H1 (cell line): Measurements from ENCODE around the gene DACH2. TPM values are rescaled to one million over a fixed set of nuclear protein-coding genes. Genes with fewer than 3 reads are reported as not detected.

ENCODE experiments used
- BACH1 ChIP-seq: IDR thresholded peaks from 2 replicates; pipeline ENCODE4 v1.6.1; 2012; ENCODE audit warnings: low read length, improper control_type of control experiment
- CREB1 ChIP-seq: IDR thresholded peaks from 2 replicates; pipeline ENCODE4 v1.6.1; 2012; ENCODE audit warnings: inconsistent platforms
- EGR1 ChIP-seq: IDR thresholded peaks from 2 replicates; pipeline ENCODE4 v1.6.1; 2011; ENCODE audit warnings: low read depth, low read length, borderline replicate concordance
- NANOG ChIP-seq: IDR thresholded peaks from 2 replicates; pipeline ENCODE4 v1.6.1; 2011; ENCODE audit warnings: low read length, low read depth, mild to moderate bottlenecking, inconsistent platforms; ENCODE audit not compliant: insufficient read depth, poor library complexity, severe bottlenecking
- PHF8 ChIP-seq: fragments of 200-600 bp; sonication (generic); conservative IDR thresholded peaks from 2 replicates; pipeline ENCODE4 v1.7.1; 2012; ENCODE audit warnings: low read depth, mild to moderate bottlenecking, inconsistent platforms, low read length, moderate library complexity
- SIX5 ChIP-seq: IDR thresholded peaks from 2 replicates; pipeline ENCODE4 v1.6.1; 2011; ENCODE audit warnings: mild to moderate bottlenecking, low read depth, low read length
- YY1 ChIP-seq: IDR thresholded peaks from 2 replicates; pipeline ENCODE4 v1.6.1; 2011; ENCODE audit warnings: low read depth, mild to moderate bottlenecking, low read length
- polyA plus RNA-seq, 7 experiments: library from polyadenylated mRNA; depleted of rRNA in 3 of 7; stranded (reverse) in 5 of 7; unstranded in 2 of 7; fragments of >200 nt in 5 of 7; fragments of 200-250 nt in 2 of 7; gene quantifications; 1 replicate in 5 of 7; 2 replicates in 1 of 7; 4 replicates in 1 of 7; pipeline versions ENCODE4 v1.2.1 to v1.2.3, GENCODE V29; 2011 to 2013; ENCODE audit warnings: missing spikeins in 2 of 7, mixed read lengths in 2 of 7
- total RNA-seq: library from RNA; stranded (reverse); fragmentation: NEBNext Ultra II Directional; extraction: Animal tissue kit (Norgen Biotek cat#: 25700); gene quantifications from 2 replicates; pipeline ENCODE4 v1.2.1, GENCODE V29; 2021

Gene DACH2
- total and polyA plus RNA-seq, 2 of the 8 experiments (the other 6 are each of a cell fraction or from before 2014, with no cell fraction given): 1.0 to 1.8 TPM

DNA sequence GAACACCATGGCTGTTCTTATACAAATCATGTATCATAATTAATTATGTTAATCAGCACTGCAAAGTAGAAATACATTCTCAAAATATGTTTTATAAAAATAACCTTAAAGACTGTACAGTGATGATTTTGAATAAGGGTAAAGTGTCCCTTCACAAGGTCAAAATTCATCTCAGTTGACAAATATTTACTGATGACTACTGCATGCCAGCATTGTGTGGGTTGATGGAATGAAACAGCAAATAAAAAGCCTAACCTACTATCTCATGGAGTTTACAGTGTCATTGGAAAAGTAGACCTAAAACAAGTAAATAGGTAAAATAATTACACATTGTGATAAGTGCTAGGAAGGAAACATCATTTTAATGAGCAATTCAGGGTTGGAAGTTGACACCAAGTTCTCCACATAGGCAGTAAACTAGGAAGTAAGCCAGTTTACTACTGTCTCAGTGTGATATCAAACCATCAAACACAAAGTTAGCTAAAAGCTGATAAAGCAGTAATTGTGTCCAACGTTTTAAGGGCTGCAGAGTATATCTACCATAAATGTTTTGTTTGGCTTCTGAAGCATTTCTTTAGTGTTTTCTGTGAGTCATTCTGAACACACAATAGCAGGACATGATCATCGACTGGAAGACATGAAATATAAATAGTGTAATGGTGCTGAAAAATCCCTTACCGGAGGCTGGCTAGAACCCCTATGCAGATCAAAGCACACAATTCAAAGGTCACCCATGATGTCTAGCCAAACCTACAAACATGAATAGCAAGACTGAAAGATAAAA lies 221.8 kb downstream of the DACH2 start (continued):
- TF ChIP-seq BACH1: no peak
- no peak for TF ChIP-seq PHF8
- no peak for TF ChIP-seq CREB1
- no peak for TF ChIP-seq NANOG
- TF ChIP-seq EGR1: no peak
- no peak for TF ChIP-seq YY1
- no peak for TF ChIP-seq SIX5
